IgD-negative memory B cell (primary cell): ENCODE measurements around the gene TENT4B. TPM values are rescaled to one million over a fixed set of nuclear protein-coding genes. Genes with fewer than 3 reads are reported as not detected.
"Not testable (repeated sequence)": the region's sequence is repeated elsewhere in the genome, so short reads cannot be mapped to it uniquely, and the experiment has no call there.

Experiments
- H3K27ac Mint-ChIP-seq, 3 donors: one replicate each; pipeline ENCODE4 v1.8.0; 2020 to 2022; ENCODE audit warnings: mild to moderate bottlenecking in 3 of 3, mixed read lengths in 3 of 3, moderate library complexity in 1 of 3
- H3K27me3 Mint-ChIP-seq: one replicate; pipeline ENCODE4 v1.8.0; 2021; ENCODE audit warnings: mixed read lengths
- H3K36me3 Mint-ChIP-seq: one replicate; pipeline ENCODE4 v1.8.0; 2020; ENCODE audit warnings: mild to moderate bottlenecking, mixed read lengths
- H3K4me1 Mint-ChIP-seq, 3 donors: one replicate each; pipeline ENCODE4 v1.8.0; 2020 to 2022; ENCODE audit warnings: mixed read lengths in 3 of 3, mild to moderate bottlenecking in 1 of 3
- H3K4me3 Mint-ChIP-seq, 4 donors: one replicate each; pipeline ENCODE4 v1.8.0; 2020 to 2022; ENCODE audit warnings: mild to moderate bottlenecking in 4 of 4, mixed read lengths in 4 of 4, moderate library complexity in 3 of 4
- H3K9me3 Mint-ChIP-seq, 3 donors: one replicate each; pipeline ENCODE4 v1.8.0; 2020 to 2021; ENCODE audit warnings: mixed read lengths in 3 of 3, mild to moderate bottlenecking in 1 of 3
- polyA plus RNA-seq: library from polyadenylated mRNA; unstranded; fragments of 300-500 nt; fragmentation: Illumina TruSeq; gene quantifications from one replicate; pipeline ENCODE4 v1.2.3, GENCODE V29; 2021

Gene TENT4B
- 3.4 TPM for polyA plus RNA-seq

- H3K27me3 Mint-ChIP-seq, result no peaks in the 10 kb centered on the region
- peaks cover 21 to 27% (median 25%) of the 10 kb centered on the region in 3 donors for H3K4me1 Mint-ChIP-seq
- peak within 1 kb of the TSS; percentile 92 to 98 (median 94) for H3K4me3 Mint-ChIP-seq
- no peaks in the 10 kb centered on the region for H3K9me3 Mint-ChIP-seq
- H3K27ac Mint-ChIP-seq, result peak within 1 kb of the TSS; percentile 82 to 98 (median 90)
- no peaks in the 10 kb centered on the region for H3K36me3 Mint-ChIP-seq
These were observed at the start of gene TENT4B for GRCh38 chr16:50152807-50153595. Gene TENT4B (plus strand): TSS chr16:50153306. CDS start chr16:50153622, 316 bp downstream.

- peak overlapping the region in 1 of 3 donors; percentile 31 for H3K27ac Mint-ChIP-seq
- no peak overlapping the region for H3K4me3 Mint-ChIP-seq
- no peaks in the 10 kb centered on the region for H3K27me3 Mint-ChIP-seq
- H3K36me3 Mint-ChIP-seq, result peaks cover 5% of the 10 kb centered on the region
- H3K4me1 Mint-ChIP-seq, result no peaks in the 10 kb centered on the region
- H3K9me3 Mint-ChIP-seq, result no peaks in the 10 kb centered on the region
These were observed 49.3 kb upstream of the TENT4B start for GRCh38 chr16:50103764-50104163.

DNA sequence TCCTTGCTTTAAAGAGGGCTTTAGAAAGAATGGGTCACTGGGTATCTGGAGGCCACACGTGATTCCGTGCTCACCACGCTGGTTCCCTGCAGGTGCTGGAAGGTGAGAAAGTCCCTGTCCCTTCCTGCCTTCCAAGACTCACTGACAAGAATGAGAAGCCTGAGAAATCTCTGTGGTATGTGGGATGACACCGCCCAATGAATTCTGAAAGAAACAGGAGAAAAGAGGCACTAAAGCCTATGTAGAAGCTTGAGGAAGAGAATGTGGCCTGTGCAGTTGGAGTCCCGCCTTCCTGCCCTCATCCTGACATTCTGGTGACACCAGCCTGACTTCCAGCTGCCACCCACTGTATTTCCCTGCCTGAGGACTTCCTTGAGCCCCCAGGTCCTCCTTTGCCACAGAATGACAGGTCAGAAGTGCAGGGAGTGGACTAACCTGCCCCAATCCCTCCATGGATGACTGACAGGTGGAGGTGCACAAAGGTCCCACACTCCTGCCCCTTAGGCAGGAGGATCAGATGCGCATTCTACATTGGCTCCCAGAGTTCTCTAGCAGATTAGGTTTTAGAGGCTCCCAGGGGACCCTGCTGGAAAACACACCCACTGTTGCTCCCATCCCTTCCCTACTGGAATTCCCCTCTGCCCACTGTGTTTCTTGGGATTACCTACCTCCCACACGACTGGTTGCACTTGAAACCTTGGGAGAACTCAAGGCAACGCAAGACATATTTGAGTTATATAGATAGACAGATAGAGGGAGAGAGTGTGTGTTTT lies 38.6 kb upstream of the TENT4B start:
- Mint-ChIP-seq H3K9me3 (no peaks in the 10 kb centered on the region), H3K27ac (no peak overlapping the region), H3K4me1 (no peaks in the 10 kb centered on the region), H3K4me3 (no peak overlapping the region), H3K27me3 (peaks cover 6% of the 10 kb centered on the region), H3K36me3 (peaks cover 2% of the 10 kb centered on the region)

- Mint-ChIP-seq H3K4me1 (peaks cover 9 to 12% (median 11%) of the 10 kb centered on the region in 3 donors), H3K27me3 (peaks cover 5% of the 10 kb centered on the region), H3K9me3 (peaks cover 0 to 4% (median 2%) of the 10 kb centered on the region in 3 donors), H3K27ac (no peak overlapping the region), H3K36me3 (peaks cover 2% of the 10 kb centered on the region), H3K4me3 (peak overlapping the region in 1 of 4 donors; percentile 67)
These were observed 32.4 kb upstream of the TENT4B start for GRCh38 chr16:50120711-50121110.

DNA sequence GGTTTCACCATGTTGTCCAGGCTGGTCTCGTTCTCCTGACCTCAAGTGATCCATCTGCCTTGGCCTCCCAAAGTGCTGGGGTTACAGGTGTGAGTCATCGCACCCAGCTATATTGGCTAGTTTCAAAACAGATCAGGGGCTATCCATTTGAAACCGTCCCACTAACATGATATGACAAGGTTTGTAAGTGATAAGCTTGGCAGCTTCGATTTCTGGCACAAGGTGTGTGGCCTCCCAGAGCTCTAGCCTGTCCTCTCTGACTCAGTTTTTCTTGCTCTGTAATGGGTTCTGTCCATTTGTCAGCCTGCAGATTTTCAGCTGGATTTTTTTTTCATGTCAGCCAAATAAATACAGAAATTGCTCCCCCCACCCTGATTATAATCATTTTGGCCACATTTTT lies 31.8 kb upstream of the TENT4B start:
- no peak overlapping the region for H3K27ac Mint-ChIP-seq
- peaks cover 1% of the 10 kb centered on the region for H3K36me3 Mint-ChIP-seq
- peaks cover 5% of the 10 kb centered on the region for H3K27me3 Mint-ChIP-seq
- peaks cover 9 to 12% (median 11%) of the 10 kb centered on the region in 3 donors for H3K4me1 Mint-ChIP-seq
- H3K9me3 Mint-ChIP-seq, result peaks cover 0 to 4% (median 2%) of the 10 kb centered on the region in 3 donors
- peak overlapping the region in 1 of 4 donors; percentile 67 for H3K4me3 Mint-ChIP-seq

DNA sequence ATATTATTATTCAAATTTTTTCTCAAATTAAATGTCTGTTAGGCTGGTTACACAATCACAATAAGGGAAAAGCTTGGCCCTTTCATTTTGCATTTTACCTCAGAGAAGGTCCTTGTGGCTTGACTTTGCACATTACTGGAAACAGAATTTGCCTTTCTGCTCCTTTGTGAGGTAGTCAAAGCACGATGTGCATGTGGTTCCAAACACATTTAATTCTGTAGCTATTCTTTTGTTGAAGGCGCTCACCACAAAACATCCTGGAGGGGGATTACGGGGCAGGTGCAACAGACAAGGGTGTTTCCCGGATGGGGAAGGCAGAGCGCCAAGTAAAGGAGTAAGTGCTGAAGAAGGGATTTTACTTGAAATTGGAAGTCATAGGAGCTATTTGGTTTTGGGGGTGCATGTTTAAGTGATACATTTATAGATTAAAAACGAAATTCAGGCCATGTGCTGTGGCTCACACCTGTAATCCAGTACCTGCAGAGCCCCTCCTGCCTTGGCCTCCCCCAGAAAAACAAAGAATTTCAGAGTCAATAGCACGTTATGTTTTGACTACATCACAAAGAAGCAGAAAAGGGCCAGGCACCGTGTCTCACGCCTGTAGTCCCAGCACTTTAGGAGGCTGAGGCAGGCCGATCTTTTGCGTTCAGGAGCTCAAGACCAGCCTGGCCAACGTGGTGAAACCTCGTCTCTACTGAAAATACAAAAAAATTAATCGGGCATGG lies 31.2 kb upstream of the TENT4B start:
- H3K36me3 Mint-ChIP-seq, result no peaks in the 10 kb centered on the region
- H3K4me3 Mint-ChIP-seq, result peak overlapping the region in 2 of 4 donors; percentile 53 to 67
- peaks cover 9 to 12% (median 11%) of the 10 kb centered on the region in 3 donors for H3K4me1 Mint-ChIP-seq
- peaks cover 5% of the 10 kb centered on the region for H3K27me3 Mint-ChIP-seq
- no peak overlapping the region for H3K27ac Mint-ChIP-seq
- peaks cover 0 to 4% (median 2%) of the 10 kb centered on the region in 3 donors for H3K9me3 Mint-ChIP-seq

GRCh38 chr16:50123417-50123816 lies 29.7 kb upstream of the TENT4B start:
- peaks cover 9 to 12% (median 11%) of the 10 kb centered on the region in 3 donors for H3K4me1 Mint-ChIP-seq
- no peak overlapping the region for H3K27ac Mint-ChIP-seq
- peaks cover 0 to 4% (median 2%) of the 10 kb centered on the region in 3 donors for H3K9me3 Mint-ChIP-seq
- no peak overlapping the region for H3K4me3 Mint-ChIP-seq
- H3K36me3 Mint-ChIP-seq, result no peaks in the 10 kb centered on the region
- peaks cover 5% of the 10 kb centered on the region for H3K27me3 Mint-ChIP-seq

DNA sequence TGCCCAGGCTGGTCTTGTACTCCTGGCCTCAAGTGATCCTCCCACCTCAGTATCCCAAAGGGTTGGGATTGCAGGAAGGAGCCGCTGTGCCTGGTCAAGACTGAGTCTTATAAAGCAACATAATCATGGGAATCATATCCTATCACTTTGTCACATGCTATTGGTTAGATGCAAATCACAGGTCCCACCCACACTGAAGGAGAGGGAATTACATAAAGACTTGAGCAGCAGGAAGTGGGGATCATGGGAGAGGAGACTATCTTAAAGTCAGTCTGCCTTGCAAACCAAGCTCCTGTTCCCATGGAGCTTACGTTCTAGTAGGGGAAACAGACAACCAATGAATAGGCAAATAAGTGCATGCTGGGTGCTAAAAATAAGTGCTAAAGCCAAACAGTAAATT lies 28.3 kb upstream of the TENT4B start:
- Mint-ChIP-seq H3K4me1 (peaks cover 9 to 12% (median 11%) of the 10 kb centered on the region in 3 donors), H3K27ac (no peak overlapping the region), H3K9me3 (peaks cover 0 to 4% (median 2%) of the 10 kb centered on the region in 3 donors)

DNA sequence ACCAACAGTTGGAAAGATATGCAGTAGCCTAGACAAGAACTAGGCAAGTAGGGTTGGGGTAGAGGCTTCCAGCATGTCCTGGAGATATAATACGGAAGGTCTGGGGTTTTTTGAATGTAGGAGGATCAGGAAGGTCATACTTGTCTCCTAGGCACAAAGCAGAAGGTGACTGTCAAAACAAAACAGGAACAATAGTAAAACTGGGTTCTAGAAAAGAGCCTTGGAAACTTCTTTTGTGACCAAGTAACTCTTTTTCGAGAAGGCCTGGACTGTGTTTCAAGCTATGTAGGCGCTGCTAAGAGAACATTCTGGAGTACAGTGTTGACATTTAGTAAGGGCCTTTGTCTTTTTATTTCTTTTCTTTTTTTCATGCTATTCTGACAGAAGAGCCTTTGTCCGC lies 26.9 kb upstream of the TENT4B start:
- Mint-ChIP-seq H3K9me3 (peaks cover 0 to 4% (median 2%) of the 10 kb centered on the region in 3 donors), H3K4me3 (peak overlapping the region in 1 of 4 donors; percentile 44), H3K27me3 (peaks cover 3% of the 10 kb centered on the region), H3K36me3 (peaks cover 3% of the 10 kb centered on the region), H3K4me1 (peaks cover 9 to 12% (median 11%) of the 10 kb centered on the region in 3 donors), H3K27ac (no peak overlapping the region)

More for the DNA sequence above, 28.3 kb upstream of the TENT4B start:
- Mint-ChIP-seq H3K4me3 (no peak overlapping the region), H3K27me3 (peaks cover 1% of the 10 kb centered on the region), H3K36me3 (peaks cover 1% of the 10 kb centered on the region)

GRCh38 chr16:50132571-50132970 lies 20.5 kb upstream of the TENT4B start:
- not testable (repeated sequence) for H3K9me3 Mint-ChIP-seq, H3K4me1 Mint-ChIP-seq, H3K27me3 Mint-ChIP-seq, H3K4me3 Mint-ChIP-seq, H3K36me3 Mint-ChIP-seq
- peak overlapping the region in 1 of 3 donors; percentile 63 for H3K27ac Mint-ChIP-seq

DNA sequence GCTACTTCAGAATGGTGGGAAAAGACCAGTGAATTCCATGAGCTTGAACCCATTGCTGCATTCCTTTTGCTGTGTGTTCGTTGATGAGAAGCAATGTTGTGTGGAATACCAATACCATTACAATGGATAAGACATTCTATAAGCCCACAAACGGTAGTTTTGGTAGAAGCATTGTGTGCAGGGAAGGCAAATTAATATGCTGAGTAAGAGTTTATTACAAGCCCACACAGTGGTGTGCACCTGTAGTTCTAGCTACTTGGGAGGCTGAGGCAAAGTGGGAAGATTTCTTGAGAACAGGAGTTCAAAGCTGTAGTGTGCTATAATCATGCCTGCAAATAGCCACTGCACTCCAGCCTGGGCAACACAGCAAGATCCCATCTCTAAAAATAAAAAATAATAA lies 19.9 kb upstream of the TENT4B start:
- Mint-ChIP-seq H3K9me3 (no peaks in the 10 kb centered on the region), H3K27ac (no peak overlapping the region), H3K36me3 (peaks cover 3% of the 10 kb centered on the region), H3K4me3 (no peak overlapping the region), H3K27me3 (peaks cover 6% of the 10 kb centered on the region), H3K4me1 (no peaks in the 10 kb centered on the region)

DNA sequence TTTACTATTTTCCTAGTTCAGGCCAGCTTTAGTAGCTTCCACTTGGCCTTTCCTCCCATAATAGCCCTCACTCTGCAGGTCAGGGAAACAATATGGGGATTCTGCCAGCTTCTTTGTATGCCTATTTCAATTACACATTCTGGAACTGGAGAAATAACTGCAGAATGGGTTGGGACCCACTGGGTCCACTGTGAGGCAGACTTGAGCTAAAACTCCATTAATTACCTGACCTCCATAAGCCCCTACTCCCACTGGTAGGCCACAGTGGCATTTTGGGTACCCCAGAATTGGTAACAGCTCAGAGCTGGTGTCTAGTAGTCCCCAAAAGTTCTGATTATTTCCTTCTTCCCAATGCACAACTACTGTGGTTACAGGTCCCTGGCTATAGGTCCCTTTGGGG lies 16.7 kb upstream of the TENT4B start:
- Mint-ChIP-seq H3K4me3 (no peak overlapping the region), H3K27ac (no peak overlapping the region), H3K27me3 (peaks cover 4% of the 10 kb centered on the region), H3K9me3 (no peaks in the 10 kb centered on the region), H3K4me1 (no peaks in the 10 kb centered on the region), H3K36me3 (no peaks in the 10 kb centered on the region)

- Mint-ChIP-seq H3K4me1 (no peaks in the 10 kb centered on the region), H3K36me3 (no peaks in the 10 kb centered on the region), H3K4me3 (no peak overlapping the region), H3K9me3 (no peaks in the 10 kb centered on the region), H3K27ac (no peak overlapping the region), H3K27me3 (no peaks in the 10 kb centered on the region)
These were observed 15.8 kb upstream of the TENT4B start for GRCh38 chr16:50137268-50137667.

- no peaks in the 10 kb centered on the region for H3K9me3 Mint-ChIP-seq
- no peak overlapping the region for H3K4me3 Mint-ChIP-seq
- H3K4me1 Mint-ChIP-seq, result no peaks in the 10 kb centered on the region
- no peaks in the 10 kb centered on the region for H3K36me3 Mint-ChIP-seq
- no peak overlapping the region for H3K27ac Mint-ChIP-seq
- no peaks in the 10 kb centered on the region for H3K27me3 Mint-ChIP-seq
These were observed 13.5 kb upstream of the TENT4B start for GRCh38 chr16:50139580-50139979.

GRCh38 chr16:50144211-50144610 lies 8.9 kb upstream of the TENT4B start:
- Mint-ChIP-seq H3K4me3 (no peak overlapping the region), H3K4me1 (peaks cover 0 to 2% (median 0%) of the 10 kb centered on the region in 3 donors), H3K27ac (no peak overlapping the region), H3K27me3 (no peaks in the 10 kb centered on the region), H3K9me3 (no peaks in the 10 kb centered on the region), H3K36me3 (no peaks in the 10 kb centered on the region)
